HEK293 (cell line): Measurements from ENCODE around the gene RAC3.

Experiments used
- CTCF ChIA-PET: fragments of 350-600 bp; formaldehyde crosslinking; extraction: SDS; loops from one replicate; lab custom pipeline; 2021; ENCODE audit warnings: antibody characterized with exemption; lab: Yijun Ruan, JAX
- POLR2A ChIA-PET: fragments of 300-600 bp; formaldehyde crosslinking; extraction: SDS; loops from one replicate; lab custom pipeline; 2020; ENCODE audit warnings: antibody characterized with exemption, inconsistent platforms; lab: Yijun Ruan, JAX
- H3K27ac ChIP-seq: fragments of 200-500 bp; sonication (Bioruptor generic); 2 replicates; pipeline ENCODE4 v1.5.1; 2014; ENCODE audit warnings: low read depth, low read length, control low read depth, inconsistent platforms; ENCODE audit errors: extremely low read depth
- H3K36me3 ChIP-seq, 2 experiments: fragments of 200-500 bp in 1 of 2; sonication (Bioruptor generic) in 1 of 2; 1 replicate in 1 of 2; 2 replicates in 1 of 2; pipeline ENCODE4 v1.5.1; 2014 to 2017; ENCODE audit warnings: inconsistent platforms in 2 of 2, low read length in 2 of 2; ENCODE audit not compliant: control insufficient read depth in 2 of 2, insufficient read depth in 1 of 2
- H3K4me1 ChIP-seq: fragments of 200-500 bp; sonication (Bioruptor generic); 2 replicates; pipeline ENCODE4 v1.5.1; 2014; ENCODE audit warnings: mild to moderate bottlenecking, low read length, inconsistent platforms; ENCODE audit not compliant: control insufficient read depth, insufficient read depth
- H3K4me3 ChIP-seq: 2 replicates; pipeline ENCODE4 v1.5.1; 2011; ENCODE audit warnings: low read depth, mild to moderate bottlenecking, control low read depth, low read length, moderate library complexity
- H3K9me3 ChIP-seq: fragments of 200-500 bp; sonication (Bioruptor generic); 2 replicates; pipeline ENCODE4 v1.5.1; 2014; ENCODE audit warnings: low read depth, low read length, inconsistent platforms; ENCODE audit not compliant: control insufficient read depth, insufficient read depth
- HOXA7 ChIP-seq: sonication (generic); formaldehyde crosslinking; IDR thresholded peaks from 2 replicates; pipeline ENCODE4 v1.8.1; 2022; ENCODE audit warnings: missing genetic modification reagents, borderline replicate concordance
- HOXD13 ChIP-seq: sonication (generic); formaldehyde crosslinking; IDR thresholded peaks from 2 replicates; pipeline ENCODE4 v1.8.0; 2022; ENCODE audit warnings: missing genetic modification reagents, borderline replicate concordance
- IKZF3 ChIP-seq: fragments of 450-650 bp; IDR thresholded peaks from 2 replicates; pipeline ENCODE4 v1.5.0; 2018; ENCODE audit warnings: missing biosample characterization, mild to moderate bottlenecking, missing genetic modification characterization, moderate library complexity
- KLF17 ChIP-seq: fragments of 450-650 bp; formaldehyde crosslinking; IDR thresholded peaks from 2 replicates; pipeline ENCODE4 v1.5.1; 2016; ENCODE audit warnings: missing biosample characterization, missing genetic modification characterization
- KLF8 ChIP-seq: fragments of 450-650 bp; formaldehyde crosslinking; IDR thresholded peaks from 2 replicates; pipeline ENCODE4 v1.5.1; 2016; ENCODE audit warnings: missing biosample characterization, missing genetic modification characterization
- PBX3 ChIP-seq: sonication (generic); formaldehyde crosslinking; IDR thresholded peaks from 2 replicates; pipeline ENCODE4 v1.8.1; 2022; ENCODE audit warnings: mild to moderate bottlenecking, moderate library complexity, missing genetic modification reagents
- PRDM1 ChIP-seq: fragments of 450-650 bp; formaldehyde crosslinking; IDR thresholded peaks from 2 replicates; pipeline ENCODE4; 2016; ENCODE audit warnings: missing biosample characterization, missing genetic modification characterization
- SP2 ChIP-seq: fragments of 450-650 bp; formaldehyde crosslinking; IDR thresholded peaks from 2 replicates; pipeline ENCODE4 v1.5.1; 2016; ENCODE audit warnings: missing biosample characterization, missing genetic modification characterization
- ZBTB10 ChIP-seq: fragments of 450-650 bp; formaldehyde crosslinking; IDR thresholded peaks from 2 replicates; pipeline ENCODE4 v1.5.1; 2016; ENCODE audit warnings: missing biosample characterization, missing genetic modification characterization
- ZBTB8A ChIP-seq: fragments of 450-650 bp; formaldehyde crosslinking; IDR thresholded peaks from 2 replicates; pipeline ENCODE4 v1.5.1; 2016; ENCODE audit warnings: missing biosample characterization, missing genetic modification characterization
- ZEB2 ChIP-seq: fragments of 450-650 bp; formaldehyde crosslinking; IDR thresholded peaks from 2 replicates; pipeline ENCODE4 v1.5.1; 2016; ENCODE audit warnings: missing biosample characterization, missing genetic modification characterization
- ZIC2 ChIP-seq: fragments of 450-650 bp; formaldehyde crosslinking; IDR thresholded peaks from 2 replicates; pipeline ENCODE4 v1.5.1; 2016; ENCODE audit warnings: missing biosample characterization, missing genetic modification characterization
- ZNF155 ChIP-seq: fragments of 450-650 bp; formaldehyde crosslinking; IDR thresholded peaks from 2 replicates; pipeline ENCODE4 v1.5.1; 2016; ENCODE audit warnings: missing biosample characterization, missing genetic modification characterization
- ZNF174 ChIP-seq: fragments of 450-650 bp; formaldehyde crosslinking; IDR thresholded peaks from 2 replicates; pipeline ENCODE4 v1.5.0; 2017; ENCODE audit warnings: missing biosample characterization, mild to moderate bottlenecking, missing genetic modification characterization
- ZNF18 ChIP-seq: fragments of 450-650 bp; formaldehyde crosslinking; IDR thresholded peaks from 2 replicates; pipeline ENCODE4 v1.5.1; 2016; ENCODE audit warnings: missing biosample characterization, missing genetic modification characterization
- ZNF184 ChIP-seq: fragments of 450-650 bp; IDR thresholded peaks from 2 replicates; pipeline ENCODE4 v1.5.1; 2018; ENCODE audit warnings: missing biosample characterization, mild to moderate bottlenecking, missing genetic modification characterization
- ZNF394 ChIP-seq: fragments of 450-650 bp; formaldehyde crosslinking; IDR thresholded peaks from 2 replicates; pipeline ENCODE4 v1.5.1; 2016; ENCODE audit warnings: missing biosample characterization, missing genetic modification characterization, mild to moderate bottlenecking, moderate library complexity, borderline replicate concordance
- ZNF473 ChIP-seq: fragments of 450-650 bp; formaldehyde crosslinking; IDR thresholded peaks from 2 replicates; pipeline ENCODE4 v1.5.1; 2017; ENCODE audit warnings: missing biosample characterization, missing genetic modification characterization
- ZNF529 ChIP-seq: fragments of 450-650 bp; formaldehyde crosslinking; IDR thresholded peaks from 2 replicates; pipeline ENCODE4 v1.5.1; 2017; ENCODE audit warnings: missing genetic modification characterization, missing biosample characterization; ENCODE audit not compliant: insufficient replicate concordance
- ZNF561 ChIP-seq: fragments of 450-650 bp; IDR thresholded peaks from 2 replicates; pipeline ENCODE4 v1.5.1; 2018; ENCODE audit warnings: missing biosample characterization, missing genetic modification characterization, borderline replicate concordance
- ZNF585B ChIP-seq: fragments of 450-650 bp; formaldehyde crosslinking; IDR thresholded peaks from 2 replicates; pipeline ENCODE4 v1.5.1; 2016; ENCODE audit warnings: missing biosample characterization, missing genetic modification characterization
- ZNF596 ChIP-seq: fragments of 450-650 bp; IDR thresholded peaks from 2 replicates; pipeline ENCODE4 v1.5.0; 2018; ENCODE audit warnings: missing biosample characterization, mild to moderate bottlenecking, missing genetic modification characterization, moderate library complexity
- ZNF624 ChIP-seq: fragments of 450-650 bp; formaldehyde crosslinking; IDR thresholded peaks from 2 replicates; pipeline ENCODE4 v1.5.1; 2017; ENCODE audit warnings: missing biosample characterization, missing genetic modification characterization
- ZNF692 ChIP-seq: fragments of 450-650 bp; formaldehyde crosslinking; IDR thresholded peaks from 2 replicates; pipeline ENCODE4 v1.5.1; 2016; ENCODE audit warnings: missing biosample characterization, missing genetic modification characterization
- ZNF768 ChIP-seq: fragments of 450-650 bp; formaldehyde crosslinking; IDR thresholded peaks from 2 replicates; pipeline ENCODE4 v1.5.1; 2018; ENCODE audit warnings: missing biosample characterization, mild to moderate bottlenecking, missing genetic modification characterization
- ZNF837 ChIP-seq: fragments of 450-650 bp; formaldehyde crosslinking; IDR thresholded peaks from 2 replicates; pipeline ENCODE4 v1.5.1; 2016; ENCODE audit warnings: missing biosample characterization, missing genetic modification characterization
- ZXDB ChIP-seq: fragments of 450-650 bp; formaldehyde crosslinking; IDR thresholded peaks from 2 replicates; pipeline ENCODE4 v1.5.1; 2016; ENCODE audit warnings: missing biosample characterization, missing genetic modification characterization

Gene RAC3

GRCh38 chr17:82003411-82004381 is 27.8 kb upstream of the RAC3 start:
- ChIA-PET POLR2A (interaction anchor here (0.6 to 1.7 kb wide), 9 partner anchors 12 to 79 kb away, joined by 3 to 13 read pairs (median 3); partner anchors contain the start of genes CENPX, DCXR, LRRC45 and RAC3), CTCF (interaction anchor here (0.6 to 3.3 kb wide), 9 partner anchors 8 to 1532 kb away, joined by 3 to 31 read pairs (median 3); partner anchors contain the start of genes CENPX, DCXR and NOTUM)
- Histone ChIP-seq H3K4me1 (peaks cover 6% of the 10 kb centered on the region; the same call in 1 of the 2 replicates), H3K4me3 (no peak overlapping the region), H3K9me3 (no peaks in the 10 kb centered on the region), H3K36me3 (no peaks in the 10 kb centered on the region), H3K27ac (peak overlapping the region; percentile 17; the same call in 1 of the 2 replicates)
- TF ChIP-seq SP2 (tag by site-specific recombination) = peak; percentile 49
- TF ChIP-seq ZNF174 (tag by site-specific recombination) = no peak
- TF ChIP-seq ZNF561 (tag by site-specific recombination) = no peak
- TF ChIP-seq HOXD13 (CRISPR knock-in tag) = no peak
- peak; percentile 98 for TF ChIP-seq ZIC2 (tag by site-specific recombination)
- TF ChIP-seq ZBTB8A (tag by site-specific recombination) = peak; percentile 61; the same call in 1 of the 2 replicates
- TF ChIP-seq ZNF18 = no peak
- TF ChIP-seq ZBTB10 (tag by site-specific recombination) = no peak
- no peak for TF ChIP-seq ZXDB (tag by site-specific recombination)
- peak; percentile 28; the same call in 1 of the 2 replicates for TF ChIP-seq PBX3 (CRISPR knock-in tag)
- TF ChIP-seq ZNF394 (tag by site-specific recombination) = no peak
- TF ChIP-seq ZNF837 = no peak
- no peak for TF ChIP-seq ZNF529
- TF ChIP-seq ZNF473 = no peak
- TF ChIP-seq ZNF624 (tag by site-specific recombination) = no peak
- TF ChIP-seq ZNF155 = no peak
- no peak for TF ChIP-seq ZNF596
- TF ChIP-seq ZEB2 (tag by site-specific recombination) = no peak
- peak; percentile 96 for TF ChIP-seq KLF17 (tag by site-specific recombination)
- no peak for TF ChIP-seq IKZF3 (tag by site-specific recombination)
- 0 out of 2 replicates have a peak, but pooled peaks have one; percentile 29 for TF ChIP-seq ZNF184 (tag by site-specific recombination)
- TF ChIP-seq KLF8 (tag by site-specific recombination) = peak; percentile 21; the same call in 1 of the 2 replicates
- no peak for TF ChIP-seq ZNF768 (tag by site-specific recombination)
- TF ChIP-seq ZNF585B = no peak
- TF ChIP-seq PRDM1 (tag by site-specific recombination) = no peak
- TF ChIP-seq ZNF692 (tag by site-specific recombination) = no peak
- TF ChIP-seq HOXA7 (CRISPR knock-in tag) = no peak
